Measurements from ENCODE around the gene ORM1.
A peak's percentile ranks its signal among the peaks of the same experiment; 100 is the strongest.
"Not testable (repeated sequence)": the region's sequence is repeated elsewhere in the genome, so short reads cannot be mapped to it uniquely, and the experiment has no call there.

Gene ORM1

DNA sequence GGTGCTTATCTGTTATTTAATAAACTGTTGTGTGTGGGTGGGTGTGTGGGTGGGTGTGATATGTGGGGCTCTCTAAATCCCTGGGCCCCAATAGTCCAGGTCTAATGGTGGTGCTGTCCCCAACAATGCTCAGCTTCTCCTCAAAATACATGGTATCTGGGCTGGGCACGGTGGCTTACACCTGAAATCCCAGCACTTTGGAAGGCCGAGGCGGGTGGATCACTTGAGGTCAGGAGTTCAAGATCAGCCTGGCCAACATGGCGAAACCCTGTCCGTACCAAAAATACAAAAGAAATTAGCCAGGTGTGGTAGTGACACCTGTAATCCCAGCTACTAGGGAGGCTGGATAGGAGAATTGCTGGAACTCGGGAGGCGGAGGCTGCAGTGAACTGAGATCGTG lies 4.5 kb upstream of the ORM1 start:
- Histone ChIP-seq H3K27me3 (ENCODE audit: insufficient read depth, low read length) (no peaks in the 10 kb centered on the region), H3K4me1 (ENCODE audit: control insufficient read depth, insufficient read depth, low read length, unreplicated experiment) (peaks cover 9% of the 10 kb centered on the region), H3K4me3 (ENCODE audit: low read depth, low read length) (no peak overlapping the region), H3K79me2 (ENCODE audit: control insufficient read depth, insufficient read depth, low read length, unreplicated experiment) (no peaks in the 10 kb centered on the region), H3K27ac (ENCODE audit: low read depth, low read length) (no peak overlapping the region), H2AFZ (ENCODE audit: low read length, unreplicated experiment) (no peak overlapping the region), H3K36me3 (ENCODE audit: insufficient read depth, low read length) (no peaks in the 10 kb centered on the region)

DNA sequence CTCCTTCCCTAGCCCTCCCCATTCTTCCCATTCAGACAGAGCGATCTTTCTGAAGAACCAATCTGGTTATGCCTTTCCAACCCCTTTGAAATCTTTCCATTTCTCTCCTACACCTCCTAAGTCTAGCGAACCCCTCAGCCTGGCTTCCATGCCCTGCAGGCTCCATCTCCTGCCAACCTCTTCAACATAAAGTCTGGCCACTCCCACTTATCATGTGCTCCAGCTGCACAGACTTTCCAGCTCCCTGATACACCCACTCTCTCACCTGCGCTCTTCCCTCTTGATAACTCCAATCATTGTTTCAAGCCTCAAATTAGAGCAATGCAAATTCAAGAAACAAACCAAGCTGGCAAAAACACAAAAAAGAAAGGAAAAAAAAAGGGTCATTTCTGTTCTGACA lies 3.8 kb upstream of the ORM1 start:
- Histone ChIP-seq H3K79me2 (ENCODE audit: control insufficient read depth, insufficient read depth, low read length, unreplicated experiment) (no peaks in the 10 kb centered on the region), H3K36me3 (ENCODE audit: insufficient read depth, low read length) (no peaks in the 10 kb centered on the region), H3K27me3 (ENCODE audit: insufficient read depth, low read length) (no peaks in the 10 kb centered on the region), H2AFZ (ENCODE audit: low read length, unreplicated experiment) (no peak overlapping the region), H3K27ac (ENCODE audit: low read depth, low read length) (no peak overlapping the region), H3K4me1 (ENCODE audit: control insufficient read depth, insufficient read depth, low read length, unreplicated experiment) (peaks cover 9% of the 10 kb centered on the region), H3K4me3 (ENCODE audit: low read depth, low read length) (no peak overlapping the region)

DNA sequence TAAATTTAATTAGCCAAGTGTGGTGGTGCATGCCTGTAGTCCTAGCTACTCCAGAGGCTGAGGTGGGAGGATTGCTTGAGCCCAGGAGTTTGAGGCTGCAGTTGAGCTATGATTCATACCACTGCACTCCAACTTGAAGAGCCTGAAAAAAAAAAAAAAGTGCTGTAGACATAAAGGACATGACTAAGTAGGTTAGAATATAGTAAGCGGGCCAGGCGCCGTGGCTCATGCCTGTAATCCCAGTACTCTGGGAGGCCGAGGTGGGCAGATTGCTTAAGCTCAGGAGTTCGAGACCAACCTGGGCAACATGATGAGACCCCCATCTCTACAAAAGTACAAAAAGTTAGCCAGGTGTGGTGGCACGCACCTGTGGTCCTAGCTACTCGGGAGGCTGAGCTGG lies 2.2 kb upstream of the ORM1 start:
- not testable (repeated sequence) for H3K79me2 ChIP-seq (ENCODE audit: control insufficient read depth, insufficient read depth, low read length, unreplicated experiment); H3K27me3 ChIP-seq (ENCODE audit: insufficient read depth, low read length); H3K36me3 ChIP-seq (ENCODE audit: insufficient read depth, low read length); H2AFZ ChIP-seq (ENCODE audit: low read length, unreplicated experiment); H3K4me1 ChIP-seq (ENCODE audit: control insufficient read depth, insufficient read depth, low read length, unreplicated experiment); H3K4me3 ChIP-seq (ENCODE audit: low read depth, low read length); H3K27ac ChIP-seq (ENCODE audit: low read depth, low read length)

DNA sequence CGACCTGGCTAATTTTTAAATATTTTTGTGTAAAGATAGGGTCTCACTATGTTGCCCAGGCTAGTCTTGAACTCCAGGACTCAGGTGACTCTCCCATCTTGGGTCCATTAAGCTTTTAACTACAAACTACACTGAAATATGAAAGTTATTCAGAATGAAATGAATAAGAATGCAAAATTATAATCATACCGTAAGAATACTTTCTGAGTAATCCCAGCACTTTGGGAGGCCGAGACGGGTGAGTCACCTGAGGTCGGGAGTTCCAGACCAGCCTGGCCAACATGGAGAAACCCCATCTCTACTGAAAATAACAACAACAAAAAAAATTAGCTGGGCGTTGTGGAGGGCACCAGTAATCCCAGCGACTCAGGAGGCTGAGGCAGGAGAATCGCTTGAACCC lies 1.1 kb upstream of the ORM1 start:
- Histone ChIP-seq H3K4me1 (ENCODE audit: control insufficient read depth, insufficient read depth, low read length, unreplicated experiment) (peaks cover 9% of the 10 kb centered on the region), H2AFZ (ENCODE audit: low read length, unreplicated experiment) (no peak overlapping the region), H3K4me3 (ENCODE audit: low read depth, low read length) (no peak overlapping the region), H3K36me3 (ENCODE audit: insufficient read depth, low read length) (no peaks in the 10 kb centered on the region), H3K79me2 (ENCODE audit: control insufficient read depth, insufficient read depth, low read length, unreplicated experiment) (no peaks in the 10 kb centered on the region), H3K27me3 (ENCODE audit: insufficient read depth, low read length) (no peaks in the 10 kb centered on the region), H3K27ac (ENCODE audit: low read depth, low read length) (peak overlapping the region; percentile 12; the same call in 1 of the 2 replicates)

DNA sequence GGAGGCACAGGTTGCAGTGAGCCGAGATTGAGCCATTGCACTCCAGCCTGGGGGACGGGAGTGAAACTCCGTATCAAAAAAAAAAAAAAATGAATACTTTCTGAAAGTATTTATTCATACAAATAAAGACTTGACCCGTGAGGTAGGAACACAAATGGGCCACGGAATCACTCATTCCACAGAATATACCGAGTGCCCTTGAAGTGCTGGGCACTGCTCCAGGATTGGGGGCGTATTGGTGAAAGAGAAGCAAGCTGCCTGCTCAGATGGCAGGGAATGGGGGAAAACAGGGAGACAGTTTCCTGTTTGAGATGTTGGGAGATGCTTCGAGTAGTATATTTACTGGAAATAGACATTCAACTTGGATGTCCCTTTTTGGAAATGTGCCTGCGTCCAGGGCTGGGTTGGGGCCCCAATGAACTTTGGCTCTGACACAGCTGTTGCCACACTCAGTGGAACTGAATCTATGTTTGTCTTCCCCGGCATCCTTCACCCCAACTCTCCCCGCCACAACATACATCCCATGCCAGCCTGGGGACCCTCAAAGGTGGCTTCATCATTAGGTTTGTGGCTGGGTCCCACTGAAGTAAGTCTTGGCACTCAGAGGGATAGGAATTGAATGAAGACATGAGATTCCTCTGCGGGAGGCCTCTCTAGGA lies 609 bp upstream of the ORM1 start:
- not testable (repeated sequence) for H2AFZ ChIP-seq (ENCODE audit: low read length, unreplicated experiment); H3K4me1 ChIP-seq (ENCODE audit: control insufficient read depth, insufficient read depth, low read length, unreplicated experiment); H3K27me3 ChIP-seq (ENCODE audit: insufficient read depth, low read length); H3K36me3 ChIP-seq (ENCODE audit: insufficient read depth, low read length); H3K4me3 ChIP-seq (ENCODE audit: low read depth, low read length); H3K79me2 ChIP-seq (ENCODE audit: control insufficient read depth, insufficient read depth, low read length, unreplicated experiment)
- peak overlapping the region; percentile 12; the same call in 1 of the 2 replicates for H3K27ac ChIP-seq (ENCODE audit: low read depth, low read length)

DNA sequence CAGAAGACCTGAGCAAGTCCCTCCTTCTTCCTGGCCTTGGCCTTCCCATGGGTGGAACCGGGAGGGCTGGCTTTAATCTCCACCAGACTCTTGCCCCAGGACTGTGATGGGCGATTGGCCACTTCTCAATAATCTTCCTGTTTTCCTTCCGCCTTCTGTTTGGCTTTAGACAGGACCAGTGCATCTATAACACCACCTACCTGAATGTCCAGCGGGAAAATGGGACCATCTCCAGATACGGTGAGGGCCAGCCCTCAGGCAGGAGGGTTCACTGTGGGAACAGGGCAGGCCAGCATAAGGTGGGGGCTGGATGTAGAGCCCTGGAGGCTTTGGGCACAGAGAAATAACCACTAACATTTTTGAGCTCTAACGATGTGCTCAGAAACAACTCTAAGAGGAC lies 951 bp downstream of the ORM1 start:
- H3K4me1 ChIP-seq (ENCODE audit: control insufficient read depth, insufficient read depth, low read length, unreplicated experiment); H3K4me3 ChIP-seq (ENCODE audit: low read depth, low read length); H3K36me3 ChIP-seq (ENCODE audit: insufficient read depth, low read length); H3K79me2 ChIP-seq (ENCODE audit: control insufficient read depth, insufficient read depth, low read length, unreplicated experiment); H3K27ac ChIP-seq (ENCODE audit: low read depth, low read length); H3K27me3 ChIP-seq (ENCODE audit: insufficient read depth, low read length); H2AFZ ChIP-seq (ENCODE audit: low read length, unreplicated experiment): not testable (repeated sequence)

DNA sequence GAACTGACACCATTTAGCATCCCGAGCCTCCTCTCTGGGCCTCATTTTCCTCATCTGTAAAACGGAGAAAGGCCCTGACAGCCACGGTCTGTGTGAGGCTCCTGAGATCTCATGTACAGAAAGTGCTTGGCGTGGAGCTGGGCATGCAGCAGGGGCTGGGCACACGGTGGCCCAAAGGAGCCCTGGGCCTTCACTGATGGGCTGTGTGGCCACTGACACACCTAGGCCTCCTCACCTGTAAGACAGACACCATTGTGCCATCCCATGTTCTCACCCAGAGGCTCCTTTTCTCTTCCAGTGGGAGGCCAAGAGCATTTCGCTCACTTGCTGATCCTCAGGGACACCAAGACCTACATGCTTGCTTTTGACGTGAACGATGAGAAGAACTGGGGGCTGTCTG lies 1.6 kb downstream of the ORM1 start:
- Histone ChIP-seq H3K36me3 (ENCODE audit: insufficient read depth, low read length) (no peaks in the 10 kb centered on the region), H2AFZ (ENCODE audit: low read length, unreplicated experiment) (no peak overlapping the region), H3K27me3 (ENCODE audit: insufficient read depth, low read length) (no peaks in the 10 kb centered on the region), H3K4me1 (ENCODE audit: control insufficient read depth, insufficient read depth, low read length, unreplicated experiment) (peaks cover 9% of the 10 kb centered on the region), H3K4me3 (ENCODE audit: low read depth, low read length) (no peak overlapping the region), H3K79me2 (ENCODE audit: control insufficient read depth, insufficient read depth, low read length, unreplicated experiment) (no peaks in the 10 kb centered on the region), H3K27ac (ENCODE audit: low read depth, low read length) (no peak overlapping the region)

DNA sequence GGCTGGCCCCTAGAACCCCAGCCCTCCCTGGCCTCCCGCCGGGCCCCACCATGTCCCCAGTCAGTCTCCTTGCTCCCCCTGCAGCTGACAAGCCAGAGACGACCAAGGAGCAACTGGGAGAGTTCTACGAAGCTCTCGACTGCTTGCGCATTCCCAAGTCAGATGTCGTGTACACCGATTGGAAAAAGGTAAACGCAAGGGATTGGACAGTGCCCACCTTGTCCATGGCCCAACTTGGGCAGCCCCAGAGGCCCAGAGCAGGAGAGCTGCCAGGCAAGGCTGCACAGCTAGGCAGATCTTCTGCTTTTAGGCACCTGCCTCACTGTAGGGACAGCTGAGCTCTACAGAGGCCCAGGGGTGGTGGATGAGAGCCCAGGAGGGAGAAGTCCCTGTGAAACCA lies 2.1 kb downstream of the ORM1 start:
- H3K79me2 ChIP-seq (ENCODE audit: control insufficient read depth, insufficient read depth, low read length, unreplicated experiment); H2AFZ ChIP-seq (ENCODE audit: low read length, unreplicated experiment); H3K27me3 ChIP-seq (ENCODE audit: insufficient read depth, low read length); H3K4me3 ChIP-seq (ENCODE audit: low read depth, low read length); H3K27ac ChIP-seq (ENCODE audit: low read depth, low read length); H3K36me3 ChIP-seq (ENCODE audit: insufficient read depth, low read length); H3K4me1 ChIP-seq (ENCODE audit: control insufficient read depth, insufficient read depth, low read length, unreplicated experiment): not testable (repeated sequence)

DNA sequence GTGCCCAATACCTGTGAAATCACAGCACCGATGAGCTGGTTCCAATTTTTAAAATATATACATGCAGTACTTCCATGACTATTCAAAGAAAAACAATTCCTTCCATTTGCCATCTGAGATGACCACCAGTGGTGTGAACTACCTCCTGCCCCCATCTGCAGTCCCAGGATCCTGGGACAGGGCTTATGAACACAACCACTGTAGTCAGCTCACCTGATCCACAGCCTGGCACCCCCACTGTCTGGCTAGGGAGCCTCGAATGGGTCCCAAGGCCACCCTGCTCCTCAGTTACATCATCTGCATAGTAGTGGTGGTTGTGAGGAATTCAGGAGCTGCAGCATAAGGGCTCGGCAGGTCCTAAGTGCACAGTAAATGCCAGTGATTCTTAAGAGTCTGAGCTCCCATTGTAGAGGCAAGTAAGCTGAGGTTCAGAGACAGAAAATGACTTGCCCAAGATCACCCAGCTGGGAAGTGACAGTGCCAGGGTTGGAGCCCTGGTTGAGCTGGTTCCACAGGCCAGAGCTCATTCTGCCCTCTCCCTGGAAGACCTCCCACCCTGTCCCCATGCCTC lies 2.9 kb downstream of the ORM1 start:
- not testable (repeated sequence) for H2AFZ ChIP-seq (ENCODE audit: low read length, unreplicated experiment); H3K4me1 ChIP-seq (ENCODE audit: control insufficient read depth, insufficient read depth, low read length, unreplicated experiment); H3K27ac ChIP-seq (ENCODE audit: low read depth, low read length); H3K79me2 ChIP-seq (ENCODE audit: control insufficient read depth, insufficient read depth, low read length, unreplicated experiment); H3K36me3 ChIP-seq (ENCODE audit: insufficient read depth, low read length); H3K27me3 ChIP-seq (ENCODE audit: insufficient read depth, low read length); H3K4me3 ChIP-seq (ENCODE audit: low read depth, low read length)

DNA sequence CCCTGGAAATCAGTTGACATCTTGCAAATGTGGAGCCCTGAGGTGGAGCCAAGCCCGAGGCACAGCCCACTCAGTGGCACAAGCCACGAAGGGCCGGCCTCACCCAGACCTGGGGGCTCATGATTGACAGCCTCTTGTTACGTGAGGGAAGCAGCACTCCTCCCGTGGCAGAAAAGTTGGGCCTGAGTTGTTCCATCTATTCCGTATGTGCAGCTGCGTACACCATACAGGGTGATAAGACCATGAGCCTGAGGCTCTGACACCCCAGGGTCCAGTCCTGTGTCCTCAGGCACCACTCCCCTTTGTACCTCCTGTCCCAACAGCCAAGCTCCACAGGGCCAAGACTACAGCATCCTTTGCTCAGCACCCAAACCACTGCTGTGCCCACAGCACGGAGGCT lies 4.9 kb downstream of the ORM1 start:
- no peaks in the 10 kb centered on the region for H3K36me3 ChIP-seq (ENCODE audit: insufficient read depth, low read length)
- no peaks in the 10 kb centered on the region for H3K27me3 ChIP-seq (ENCODE audit: insufficient read depth, low read length)
- H3K4me3 ChIP-seq (ENCODE audit: low read depth, low read length), result no peak overlapping the region
- no peaks in the 10 kb centered on the region for H3K79me2 ChIP-seq (ENCODE audit: control insufficient read depth, insufficient read depth, low read length, unreplicated experiment)
- no peak overlapping the region for H3K27ac ChIP-seq (ENCODE audit: low read depth, low read length)
- H2AFZ ChIP-seq (ENCODE audit: low read length, unreplicated experiment), result no peak overlapping the region
- no peaks in the 10 kb centered on the region for H3K4me1 ChIP-seq (ENCODE audit: control insufficient read depth, insufficient read depth, low read length, unreplicated experiment)

DNA sequence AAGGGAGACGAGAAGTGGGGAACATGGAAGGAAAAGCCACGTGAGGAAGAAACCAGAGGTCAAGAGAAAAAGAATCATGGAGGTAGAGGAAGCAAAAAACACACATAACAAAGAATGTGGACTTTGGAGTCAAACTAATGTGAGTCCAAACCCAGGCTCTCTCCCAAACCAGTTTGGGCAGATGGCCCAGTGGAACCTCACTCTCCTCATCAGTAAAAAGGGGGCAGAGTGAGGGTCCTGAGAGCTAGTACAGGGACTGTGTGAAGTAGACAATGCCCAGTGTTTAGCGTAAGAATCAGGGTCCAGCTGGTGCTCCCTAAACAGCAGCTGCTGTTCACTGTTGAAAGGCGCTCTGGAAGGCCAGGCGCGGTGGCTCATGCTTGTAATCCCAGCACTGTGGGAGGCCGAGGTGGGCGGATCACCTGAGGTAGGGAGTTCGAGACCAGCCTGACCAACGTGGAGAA lies 5.5 kb downstream of the ORM1 start:
- H3K27me3 ChIP-seq (ENCODE audit: insufficient read depth, low read length); H3K27ac ChIP-seq (ENCODE audit: low read depth, low read length); H3K36me3 ChIP-seq (ENCODE audit: insufficient read depth, low read length); H3K4me1 ChIP-seq (ENCODE audit: control insufficient read depth, insufficient read depth, low read length, unreplicated experiment); H3K4me3 ChIP-seq (ENCODE audit: low read depth, low read length); H3K79me2 ChIP-seq (ENCODE audit: control insufficient read depth, insufficient read depth, low read length, unreplicated experiment); H2AFZ ChIP-seq (ENCODE audit: low read length, unreplicated experiment): not testable (repeated sequence)

Data from ACC112 (cell line).